HepG2 (cell line): Measurements from ENCODE around the gene DPH3. TPM values are rescaled to one million over a fixed set of nuclear protein-coding genes. Genes with fewer than 3 reads are reported as not detected.

Source experiments
- FOSL1 ChIP-seq: sonication (generic); formaldehyde crosslinking; IDR thresholded peaks from 2 replicates; pipeline ENCODE4 v1.9.0; 2021; ENCODE audit warnings: missing genetic modification reagents, borderline replicate concordance
- KIAA2018 ChIP-seq: sonication (generic); formaldehyde crosslinking; IDR thresholded peaks from 2 replicates; pipeline ENCODE4 v1.5.0; 2020; ENCODE audit warnings: mild to moderate bottlenecking, missing genetic modification reagents, borderline replicate concordance
- MAFG ChIP-seq: sonication (generic); formaldehyde crosslinking; IDR thresholded peaks from 2 replicates; pipeline ENCODE4 v1.5.1; 2020; ENCODE audit warnings: mild to moderate bottlenecking, missing genetic modification reagents
- TFE3 ChIP-seq: IDR thresholded peaks from 2 replicates; pipeline ENCODE4 v1.6.1; 2016
- ZFP41 ChIP-seq: sonication (generic); formaldehyde crosslinking; IDR thresholded peaks from 2 replicates; pipeline ENCODE4 v1.4.0; 2020; ENCODE audit warnings: mild to moderate bottlenecking, missing genetic modification reagents, borderline replicate concordance
- ZNF10 ChIP-seq: sonication (generic); formaldehyde crosslinking; IDR thresholded peaks from 2 replicates; pipeline ENCODE4 v1.4.0; 2020; ENCODE audit warnings: mild to moderate bottlenecking, low read depth, missing genetic modification reagents, borderline replicate concordance
- polyA plus RNA-seq, 8 experiments: library from polyadenylated mRNA; depleted of rRNA in 3 of 8; stranded (reverse) in 7 of 8; unstranded in 1 of 8; fragments of >200 nt; fragmentation: Illumina TruSeq in 4 of 8; extraction: Trizol in 4 of 8; gene quantifications; 2 replicates each; pipeline versions ENCODE4 v1.2.1 to v1.2.3, GENCODE V29; 2011 to 2016; ENCODE audit warnings: low read depth in 4 of 8, missing spikeins in 1 of 8, mixed read lengths in 1 of 8; ENCODE audit not compliant: insufficient read depth in 1 of 8
- total RNA-seq, 5 experiments: library from RNA; depleted of rRNA; stranded (reverse); fragments of >200 nt; fragmentation: Illumina TruSeq; extraction: Trizol; gene quantifications; 2 replicates each; pipeline ENCODE4 v1.2.3, GENCODE V29; 2016; ENCODE audit warnings: low read depth in 1 of 5
- TF ChIP-seq, protein P1 (sequence below): sonication (generic); formaldehyde crosslinking; IDR thresholded peaks from 2 replicates; pipeline ENCODE4 v1.4.0; 2020; ENCODE audit warnings: mild to moderate bottlenecking, missing genetic modification reagents
- TF ChIP-seq, protein P2 (sequence below): sonication (generic); formaldehyde crosslinking; IDR thresholded peaks from 2 replicates; pipeline ENCODE4 v1.4.0; 2020; ENCODE audit warnings: low read depth, mild to moderate bottlenecking, missing genetic modification reagents

Gene DPH3
- total and polyA plus RNA-seq, 2 of the 13 experiments (the other 11 are each of a cell fraction or from before 2014, with no cell fraction given), result 18.3 to 21.6 TPM

GRCh38 chr3:16252243-16252978 is 12.3 kb downstream of the DPH3 start (continued):
- TF ChIP-seq, protein P1, sequence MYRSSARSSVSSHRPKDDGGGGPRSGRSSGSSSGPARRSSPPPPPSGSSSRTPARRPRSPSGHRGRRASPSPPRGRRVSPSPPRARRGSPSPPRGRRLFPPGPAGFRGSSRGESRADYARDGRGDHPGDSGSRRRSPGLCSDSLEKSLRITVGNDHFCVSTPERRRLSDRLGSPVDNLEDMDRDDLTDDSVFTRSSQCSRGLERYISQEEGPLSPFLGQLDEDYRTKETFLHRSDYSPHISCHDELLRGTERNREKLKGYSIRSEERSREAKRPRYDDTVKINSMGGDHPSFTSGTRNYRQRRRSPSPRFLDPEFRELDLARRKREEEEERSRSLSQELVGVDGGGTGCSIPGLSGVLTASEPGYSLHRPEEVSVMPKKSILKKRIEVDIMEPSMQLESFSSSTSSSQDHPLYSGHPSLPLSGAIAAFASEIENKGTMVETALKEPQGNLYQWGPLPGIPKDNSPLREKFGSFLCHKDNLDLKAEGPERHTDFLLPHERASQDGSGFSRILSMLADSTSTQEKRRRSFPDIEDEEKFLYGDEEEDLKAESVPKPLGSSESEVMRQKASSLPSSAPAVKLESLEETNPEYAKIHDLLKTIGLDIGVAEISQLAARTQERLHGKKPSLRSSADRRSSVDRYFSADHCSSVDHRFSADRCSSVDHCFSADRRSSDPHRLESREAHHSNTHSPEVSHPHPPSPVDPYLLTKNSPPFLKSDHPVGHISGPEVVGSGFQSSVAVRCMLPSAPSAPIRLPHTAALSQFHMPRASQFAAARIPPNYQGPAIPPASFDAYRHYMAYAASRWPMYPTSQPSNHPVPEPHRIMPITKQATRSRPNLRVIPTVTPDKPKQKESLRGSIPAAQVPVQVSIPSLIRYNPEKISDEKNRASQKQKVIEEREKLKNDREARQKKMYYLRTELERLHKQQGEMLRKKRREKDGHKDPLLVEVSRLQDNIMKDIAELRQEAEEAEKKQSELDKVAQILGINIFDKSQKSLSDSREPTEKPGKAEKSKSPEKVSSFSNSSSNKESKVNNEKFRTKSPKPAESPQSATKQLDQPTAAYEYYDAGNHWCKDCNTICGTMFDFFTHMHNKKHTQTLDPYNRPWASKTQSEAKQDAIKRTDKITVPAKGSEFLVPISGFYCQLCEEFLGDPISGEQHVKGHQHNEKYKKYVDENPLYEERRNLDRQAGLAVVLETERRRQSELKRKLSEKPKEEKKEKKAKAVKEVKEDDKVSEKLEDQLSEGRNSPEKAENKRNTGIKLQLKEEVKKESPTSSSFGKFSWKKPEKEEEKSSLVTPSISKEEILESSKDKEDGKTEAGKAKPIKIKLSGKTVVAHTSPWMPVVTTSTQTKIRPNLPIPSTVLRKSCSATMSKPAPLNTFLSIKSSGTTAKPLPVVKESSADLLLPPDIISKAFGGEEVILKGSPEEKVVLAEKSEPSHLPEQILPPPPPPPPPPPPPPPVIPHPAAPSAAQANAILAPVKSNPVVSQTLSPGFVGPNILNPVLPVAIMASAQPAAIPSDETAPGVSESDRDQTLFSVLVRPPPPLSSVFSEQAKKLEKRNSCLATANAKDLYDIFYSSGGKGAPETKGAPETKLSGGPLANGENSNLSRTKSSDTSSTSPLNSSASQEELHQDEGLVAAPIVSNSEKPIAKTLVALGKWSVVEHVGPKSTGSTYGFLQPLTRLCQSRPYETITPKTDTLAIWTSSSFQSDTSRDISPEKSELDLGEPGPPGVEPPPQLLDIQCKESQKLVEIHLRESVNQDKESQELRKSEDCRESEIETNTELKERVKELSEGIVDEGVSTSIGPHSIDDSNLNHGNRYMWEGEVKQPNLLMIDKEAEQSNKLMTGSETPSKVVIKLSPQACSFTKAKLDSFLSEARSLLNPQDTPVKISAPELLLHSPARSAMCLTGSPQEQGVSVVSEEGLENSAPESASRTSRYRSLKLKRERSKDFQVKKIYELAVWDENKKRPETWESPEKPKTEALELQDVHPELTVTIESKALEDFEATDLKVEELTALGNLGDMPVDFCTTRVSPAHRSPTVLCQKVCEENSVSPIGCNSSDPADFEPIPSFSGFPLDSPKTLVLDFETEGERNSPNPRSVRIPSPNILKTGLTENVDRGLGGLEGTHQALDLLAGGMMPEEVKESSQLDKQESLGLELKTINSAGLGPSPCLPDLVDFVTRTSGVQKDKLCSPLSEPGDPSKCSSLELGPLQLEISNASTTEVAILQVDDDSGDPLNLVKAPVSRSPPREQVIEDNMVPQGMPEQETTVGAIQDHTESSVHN (CRISPR knock-in tag), result no peak
- TF ChIP-seq TFE3 (CRISPR knock-in tag) (peak; percentile 94), KIAA2018 (CRISPR knock-in tag) (no peak), ZNF10 (no peak), FOSL1 (CRISPR knock-in tag) (no peak), ZFP41 (CRISPR knock-in tag) (no peak), MAFG (CRISPR knock-in tag) (no peak)
- TF ChIP-seq, protein P2, sequence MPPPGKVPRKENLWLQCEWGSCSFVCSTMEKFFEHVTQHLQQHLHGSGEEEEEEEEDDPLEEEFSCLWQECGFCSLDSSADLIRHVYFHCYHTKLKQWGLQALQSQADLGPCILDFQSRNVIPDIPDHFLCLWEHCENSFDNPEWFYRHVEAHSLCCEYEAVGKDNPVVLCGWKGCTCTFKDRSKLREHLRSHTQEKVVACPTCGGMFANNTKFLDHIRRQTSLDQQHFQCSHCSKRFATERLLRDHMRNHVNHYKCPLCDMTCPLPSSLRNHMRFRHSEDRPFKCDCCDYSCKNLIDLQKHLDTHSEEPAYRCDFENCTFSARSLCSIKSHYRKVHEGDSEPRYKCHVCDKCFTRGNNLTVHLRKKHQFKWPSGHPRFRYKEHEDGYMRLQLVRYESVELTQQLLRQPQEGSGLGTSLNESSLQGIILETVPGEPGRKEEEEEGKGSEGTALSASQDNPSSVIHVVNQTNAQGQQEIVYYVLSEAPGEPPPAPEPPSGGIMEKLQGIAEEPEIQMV (CRISPR knock-in tag), result no peak
